ENCODE results near the gene BCAS3.
"Not testable (repeated sequence)": the region's sequence is repeated elsewhere in the genome, so short reads cannot be mapped to it uniquely, and the experiment has no call there.

Gene BCAS3

DNA sequence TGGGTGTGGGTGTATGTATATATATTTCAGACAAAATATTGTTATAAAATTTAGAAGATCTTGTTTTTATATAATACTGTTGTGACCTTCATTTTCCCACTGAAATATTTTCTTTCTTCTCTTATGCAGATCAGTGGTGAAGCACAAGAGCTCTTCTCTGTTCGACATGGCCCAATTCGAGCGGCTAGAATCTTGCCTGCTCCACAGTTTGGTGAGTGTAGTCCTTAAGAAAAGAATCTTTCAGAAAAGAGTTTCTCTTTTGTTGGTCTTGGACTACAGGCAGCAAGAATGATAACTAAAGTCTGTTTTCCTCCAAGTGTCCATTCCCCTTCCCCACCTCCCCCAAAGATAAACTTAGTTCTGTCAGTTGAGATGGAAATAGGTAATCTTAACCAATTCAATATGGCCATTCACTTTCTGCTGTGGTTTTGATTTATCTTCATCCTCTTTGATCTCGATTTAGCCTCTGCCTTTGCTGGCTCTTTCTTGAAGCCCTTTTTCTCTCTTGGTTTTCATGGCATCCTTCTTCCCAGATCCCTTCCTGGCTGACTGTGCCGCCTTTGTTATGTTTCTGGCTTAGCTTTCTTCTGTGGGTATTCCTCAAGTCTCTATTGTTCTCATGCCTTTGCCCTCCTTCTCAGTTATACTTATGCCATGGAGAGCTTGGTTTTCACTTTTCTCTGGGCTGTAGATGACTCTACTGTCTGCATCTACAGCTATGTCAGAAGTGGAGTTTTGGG is 69.6 kb downstream of the BCAS3 start:
- DNase-seq (ENCODE audit: low read depth in 2 of 2) = no peak

DNA sequence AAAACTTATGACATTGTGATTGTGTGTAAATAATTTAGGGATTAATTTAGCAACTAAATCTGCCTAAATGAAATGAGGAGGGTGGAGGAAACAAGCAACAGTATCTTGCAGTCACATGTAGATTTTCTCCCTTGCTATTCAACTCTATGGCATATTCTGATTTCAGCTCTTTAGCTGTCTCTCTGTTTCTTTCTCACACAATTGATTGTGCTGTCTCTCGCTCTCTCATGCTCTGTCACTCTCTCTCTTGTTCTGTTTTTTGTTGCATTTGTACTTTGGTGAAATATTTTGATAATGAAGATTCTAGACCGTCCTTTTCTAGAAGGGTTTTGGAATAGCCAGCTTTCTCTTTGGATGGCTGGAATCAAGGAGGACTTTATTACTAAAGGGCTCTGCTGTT is 70.6 kb downstream of the BCAS3 start:
- no peak for DNase-seq (ENCODE audit: low read depth in 2 of 2)

DNA sequence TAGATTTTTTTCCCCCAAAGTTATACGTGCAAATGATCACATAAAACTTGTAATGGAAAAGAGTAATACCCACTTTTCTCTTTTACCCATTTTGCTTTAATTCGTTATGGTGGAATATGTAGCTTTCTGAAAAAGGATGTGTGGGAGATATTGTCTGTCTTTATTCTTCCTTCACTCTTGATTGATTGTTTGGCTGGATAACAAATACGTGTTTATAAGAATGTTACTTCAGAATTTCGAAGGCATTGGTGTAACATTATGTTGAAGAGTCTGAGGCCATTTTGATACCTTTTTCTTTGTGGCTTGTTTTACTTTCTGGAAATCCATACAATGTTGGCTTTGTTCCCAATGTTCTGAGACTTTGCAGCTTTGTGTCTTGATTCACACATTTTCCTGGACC is 71.4 kb downstream of the BCAS3 start:
- no peak for DNase-seq (ENCODE audit: low read depth in 2 of 2)

DNA sequence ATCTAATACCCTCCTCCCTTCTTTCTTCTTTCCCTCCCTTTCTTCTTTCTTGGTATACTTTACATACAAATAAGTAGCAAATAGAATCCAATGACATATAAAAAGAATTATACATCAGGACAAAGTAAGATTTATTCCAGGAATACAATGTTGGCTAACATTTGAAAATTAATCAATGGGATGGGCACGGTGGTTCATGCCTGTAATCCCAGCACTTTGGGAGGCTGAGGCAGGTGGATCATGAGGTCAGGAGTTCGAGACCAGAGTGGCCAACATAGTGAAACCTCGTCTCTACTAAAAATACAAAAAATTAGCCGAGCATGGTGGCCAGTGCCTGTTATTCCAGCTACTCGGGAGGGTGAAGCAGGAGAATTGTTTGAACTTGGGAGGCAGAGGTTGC is 72.1 kb downstream of the BCAS3 start:
- no peak for DNase-seq (ENCODE audit: low read depth in 2 of 2)

DNA sequence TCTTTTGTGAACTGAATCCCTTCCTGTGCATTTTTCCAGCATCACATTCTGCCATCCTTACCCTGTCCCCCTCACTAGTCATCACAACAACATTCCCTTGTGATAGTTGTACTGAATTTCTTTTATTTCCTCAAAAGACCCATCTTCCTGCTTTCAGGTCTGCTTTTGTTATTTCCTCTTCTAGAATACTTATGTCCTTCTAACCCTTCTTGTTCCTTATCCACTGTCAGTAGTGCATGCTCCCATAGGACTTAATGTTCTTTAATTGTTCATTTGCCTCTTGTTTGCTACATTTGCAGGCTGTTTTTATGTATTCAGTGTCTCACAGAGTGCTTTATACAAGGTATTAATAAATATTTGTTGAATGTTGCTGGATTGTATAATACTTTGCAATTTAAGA is 73.0 kb downstream of the BCAS3 start:
- no peak for DNase-seq (ENCODE audit: low read depth in 2 of 2)

DNA sequence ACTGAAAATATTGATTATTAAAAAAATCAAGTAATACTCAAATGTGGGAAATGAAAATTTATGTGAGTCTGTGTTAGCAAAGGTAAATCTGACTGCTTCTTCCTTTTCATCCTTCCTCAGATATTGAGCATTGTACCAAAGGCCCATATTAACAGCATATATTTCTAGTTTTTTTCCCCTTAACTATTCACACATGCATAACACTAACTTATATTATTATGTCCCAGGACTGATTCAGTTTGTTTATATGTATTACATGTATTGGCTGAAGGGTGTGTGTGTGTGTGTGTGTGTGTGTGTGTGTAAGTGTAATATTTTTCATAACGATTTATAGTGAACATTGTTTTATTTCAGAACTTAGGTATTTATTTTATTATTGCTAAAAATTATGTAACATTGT is 74.2 kb downstream of the BCAS3 start:
- no peak for DNase-seq (ENCODE audit: low read depth in 2 of 2)

DNA sequence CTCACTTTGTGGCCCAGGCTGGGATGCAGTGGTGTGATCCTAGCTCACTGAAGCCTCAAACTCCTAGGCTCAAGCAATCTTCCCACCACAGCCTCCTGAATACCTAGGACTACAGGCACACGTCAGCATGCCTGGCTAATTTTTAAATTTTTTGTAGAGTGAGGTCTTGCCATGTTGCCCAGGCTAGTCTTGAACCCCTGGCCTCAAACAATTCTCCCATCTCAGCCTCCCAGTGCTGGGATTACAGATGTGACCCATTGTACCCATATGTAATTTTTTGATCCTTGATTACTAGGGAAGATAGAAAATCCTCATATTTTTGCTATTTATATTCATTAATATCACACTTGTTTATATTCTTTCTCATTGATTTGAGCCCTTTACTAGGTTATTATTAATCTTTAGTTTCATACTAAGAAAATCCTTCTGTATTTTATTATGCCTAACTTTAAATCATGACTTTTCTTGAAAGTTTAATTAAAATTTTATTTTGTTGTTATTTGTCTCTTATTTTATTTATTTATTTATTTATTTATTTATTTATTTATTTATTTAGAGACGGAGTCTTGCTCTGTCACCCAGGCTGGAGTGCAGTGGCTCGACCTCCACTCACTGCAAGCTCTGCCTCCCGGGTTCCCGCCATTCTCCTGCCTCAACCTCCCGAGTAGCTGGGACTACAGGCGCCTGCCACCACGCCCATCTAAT is 75.4 kb downstream of the BCAS3 start:
- DNase-seq (ENCODE audit: low read depth in 2 of 2) = no peak

DNA sequence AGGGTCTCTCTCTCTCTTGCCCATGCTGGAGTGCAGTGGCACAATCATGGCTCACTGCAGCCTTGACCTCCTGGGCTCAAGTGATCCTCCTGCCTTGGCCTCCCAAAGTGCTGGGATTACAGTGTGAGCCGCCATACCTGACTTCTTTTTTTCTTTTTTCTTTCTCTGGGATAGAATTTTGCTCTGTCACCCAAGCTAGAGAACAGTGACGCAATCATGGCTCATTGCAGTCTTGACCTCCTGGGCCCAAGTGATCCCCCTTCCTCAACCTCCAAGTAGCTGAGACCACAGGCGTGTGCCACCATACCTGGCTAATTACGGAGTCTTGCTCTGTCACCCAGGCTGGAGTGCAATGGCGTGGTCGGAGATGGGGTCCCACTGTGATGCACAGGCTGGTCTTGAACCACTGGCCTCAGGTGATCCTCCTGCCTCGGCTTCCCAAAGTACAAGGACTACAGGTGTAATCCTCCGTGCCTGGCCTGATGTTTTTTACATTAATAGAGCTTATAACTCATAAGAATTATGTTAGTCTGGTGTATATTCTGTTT is 76.5 kb downstream of the BCAS3 start:
- no peak for DNase-seq (ENCODE audit: low read depth in 2 of 2)

DNA sequence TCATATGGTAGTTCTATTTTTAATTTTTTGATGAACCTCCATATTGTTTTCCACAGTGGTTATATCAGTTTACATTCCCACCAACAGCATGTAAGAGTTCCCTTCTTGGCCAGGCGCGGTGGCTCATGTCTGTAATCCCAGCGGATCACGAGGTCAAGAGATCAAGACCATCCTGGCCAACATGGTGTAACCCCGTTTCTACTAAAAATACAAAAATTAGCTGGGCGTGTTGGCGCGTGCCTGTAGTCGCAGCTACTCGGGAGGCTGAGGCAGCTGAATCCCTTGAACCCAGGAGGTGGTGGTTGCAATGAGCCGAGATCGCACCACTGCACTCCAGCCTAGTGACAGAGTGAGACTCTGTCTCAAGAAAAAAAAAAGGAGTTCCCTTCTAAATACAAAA is 79.1 kb downstream of the BCAS3 start:
- not testable (repeated sequence) for DNase-seq (ENCODE audit: low read depth in 2 of 2)

DNA sequence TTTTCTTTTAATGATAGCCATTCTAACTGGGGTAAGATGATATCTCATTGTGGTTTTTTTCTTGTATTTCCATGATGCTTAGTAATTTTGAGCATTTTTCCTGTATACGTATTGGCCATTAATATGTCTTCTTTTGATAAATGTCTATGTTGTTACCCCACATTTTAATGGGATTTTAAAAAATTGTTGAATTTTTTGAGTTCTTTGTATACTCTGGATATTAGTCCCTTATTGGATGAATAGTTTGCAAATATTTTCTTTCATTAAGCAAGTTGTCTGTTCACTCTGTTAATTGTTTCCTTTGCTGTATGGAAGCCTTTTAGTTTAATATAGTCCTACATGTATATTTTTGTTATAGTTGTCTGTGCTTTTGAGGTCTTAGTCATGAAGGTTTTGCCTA is 79.8 kb downstream of the BCAS3 start:
- DNase-seq (ENCODE audit: low read depth in 2 of 2) = no peak

DNA sequence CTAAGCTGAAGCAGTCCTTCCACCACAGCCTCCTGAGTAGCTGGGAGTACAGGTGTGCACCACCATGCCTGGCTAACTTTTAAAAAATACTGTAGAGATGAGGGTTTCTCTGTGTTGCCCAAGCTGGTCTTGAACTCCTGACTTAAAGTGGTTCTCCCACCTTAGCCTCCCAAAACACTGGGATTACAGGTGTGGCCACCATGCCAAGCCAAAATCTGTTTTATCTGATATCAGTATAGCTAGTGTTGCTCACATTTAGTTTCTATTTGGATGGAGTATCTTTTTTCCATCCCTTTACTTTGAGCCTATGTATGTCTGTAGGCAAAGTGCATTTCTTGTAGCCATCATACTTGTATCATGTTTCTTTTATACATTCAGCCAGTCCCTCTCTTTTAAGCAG is 82.1 kb downstream of the BCAS3 start:
- no peak for DNase-seq (ENCODE audit: low read depth in 2 of 2)

DNA sequence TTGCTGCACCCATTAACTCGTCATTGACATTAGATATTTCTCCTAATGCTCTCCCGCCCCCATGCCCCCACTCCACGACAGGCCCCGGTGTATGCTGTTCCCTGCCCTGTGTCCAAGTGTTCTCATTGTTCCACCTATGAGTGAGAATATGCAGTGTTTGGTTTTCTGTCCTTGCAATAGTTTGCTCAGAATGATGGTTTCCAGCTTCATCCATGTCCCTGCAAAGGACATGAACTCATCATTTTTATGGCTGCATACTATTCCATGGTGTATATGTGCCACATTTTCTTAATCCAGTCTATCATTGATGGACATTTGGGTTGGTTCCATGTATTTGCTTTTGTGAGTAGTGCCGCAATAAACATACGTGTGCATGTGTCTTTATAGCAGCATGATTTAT is 83.7 kb downstream of the BCAS3 start:
- DNase-seq (ENCODE audit: low read depth in 2 of 2) = not testable (repeated sequence)

DNA sequence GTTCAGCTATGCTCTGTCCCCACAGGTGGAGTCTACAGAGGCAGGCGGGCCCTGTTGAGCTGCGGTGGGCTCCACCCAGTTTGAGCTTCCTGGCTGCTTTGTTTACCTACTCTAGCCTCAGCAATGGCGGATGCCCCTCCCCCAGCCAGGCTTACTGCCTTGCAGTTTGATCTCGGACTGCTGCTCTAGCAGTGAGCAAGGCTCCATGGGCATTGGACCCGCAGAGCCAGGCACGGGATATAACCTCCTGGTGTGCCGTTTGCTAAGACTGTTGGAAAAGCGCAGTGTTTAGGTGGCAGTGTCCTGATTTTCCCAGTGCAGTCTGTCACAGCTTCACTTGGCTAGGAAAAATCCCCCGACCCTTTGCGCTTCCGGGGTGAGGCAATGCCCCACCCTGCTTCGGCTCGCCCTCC is 89.1 kb downstream of the BCAS3 start:
- no peak for DNase-seq (ENCODE audit: low read depth in 2 of 2)

DNA sequence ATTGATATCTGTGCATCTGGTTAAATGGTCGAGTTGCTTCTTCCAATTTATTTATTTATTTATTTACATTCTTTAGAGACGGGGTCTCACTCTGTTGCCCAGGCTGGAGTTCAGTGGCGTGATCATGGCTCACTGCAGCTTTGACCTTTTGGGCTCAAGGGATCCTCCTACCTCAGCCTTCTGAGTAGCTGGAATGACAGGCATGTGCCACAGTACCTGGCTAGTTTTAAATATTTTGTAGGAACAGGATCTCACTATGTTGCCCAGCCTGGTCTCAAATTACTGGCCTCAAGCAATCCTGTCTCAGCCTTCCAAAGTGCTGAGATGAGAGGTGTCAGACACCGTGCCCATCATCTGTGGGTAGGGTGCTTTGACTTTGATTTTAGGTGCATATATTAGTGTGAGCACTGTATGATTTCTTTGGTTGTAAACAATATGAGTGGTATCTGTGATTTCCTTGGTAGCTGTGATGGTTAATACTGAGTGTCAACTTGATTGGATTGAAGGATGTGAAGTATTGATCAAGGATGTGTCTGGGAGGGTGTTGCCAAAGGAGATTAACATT is 90.2 kb downstream of the BCAS3 start:
- no peak for DNase-seq (ENCODE audit: low read depth in 2 of 2)

DNA sequence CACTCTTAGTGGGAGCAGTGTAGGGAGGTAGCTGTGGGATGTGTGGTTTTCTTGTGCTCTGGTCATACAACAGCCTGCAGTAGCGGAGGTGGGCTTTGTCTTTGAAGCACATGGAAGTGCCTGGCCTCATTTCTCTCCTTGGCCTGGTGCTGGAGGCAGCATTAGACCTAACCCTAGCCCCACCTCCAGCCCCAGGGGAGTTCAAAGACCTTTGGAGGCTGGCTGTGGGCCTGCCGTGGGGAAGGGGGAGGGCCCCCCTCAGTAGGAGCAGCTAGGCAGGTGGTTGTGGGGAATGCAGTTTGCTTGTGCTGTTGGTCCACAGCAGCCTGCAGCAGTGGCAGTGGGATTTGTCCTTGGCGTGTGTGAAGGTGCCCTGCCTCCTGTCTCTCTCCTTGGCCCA is 91.7 kb downstream of the BCAS3 start:
- no peak for DNase-seq (ENCODE audit: low read depth in 2 of 2)

DNA sequence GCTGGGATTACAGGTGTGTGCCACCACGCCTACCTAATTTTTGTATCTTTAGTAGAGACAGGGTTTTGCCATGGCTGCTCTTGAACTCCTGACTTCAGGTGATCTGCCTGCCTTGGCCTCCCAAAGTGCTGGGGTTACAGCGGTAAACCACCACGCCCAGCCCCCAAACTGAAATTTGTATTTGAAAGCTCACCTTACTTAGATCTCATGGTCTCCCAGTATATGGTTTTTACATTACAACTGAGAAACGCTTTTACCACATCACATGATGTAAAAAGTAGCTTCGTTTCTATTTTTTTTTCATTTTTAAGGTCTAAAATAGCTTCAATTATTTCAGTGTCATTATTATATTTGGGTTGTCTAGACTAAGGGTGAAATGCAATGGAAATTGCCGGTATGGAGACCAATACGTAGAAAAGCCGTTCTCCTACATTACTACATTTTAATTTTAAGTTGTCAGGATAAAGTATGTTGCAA is 93.3 kb downstream of the BCAS3 start:
- DNase-seq (ENCODE audit: low read depth in 2 of 2) = no peak

DNA sequence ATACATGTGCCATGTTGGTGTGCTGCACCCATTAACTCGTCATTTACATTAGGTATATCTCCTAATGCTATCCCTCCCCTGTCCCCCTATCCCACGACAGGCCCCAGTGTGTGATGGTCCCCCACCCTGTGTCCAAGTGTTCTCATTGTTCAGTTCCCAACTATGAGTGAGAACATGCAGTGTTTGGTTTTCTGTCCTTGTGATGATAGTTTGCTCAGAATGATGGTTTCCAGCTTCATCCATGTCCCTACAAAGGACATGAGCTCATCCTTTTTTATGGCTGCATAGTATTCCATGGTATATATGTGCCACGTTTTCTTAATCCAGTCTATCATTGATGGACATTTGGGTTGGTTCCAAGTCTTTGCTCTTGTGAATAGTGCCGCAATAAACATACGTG is 94.0 kb downstream of the BCAS3 start:
- not testable (repeated sequence) for DNase-seq (ENCODE audit: low read depth in 2 of 2)

DNA sequence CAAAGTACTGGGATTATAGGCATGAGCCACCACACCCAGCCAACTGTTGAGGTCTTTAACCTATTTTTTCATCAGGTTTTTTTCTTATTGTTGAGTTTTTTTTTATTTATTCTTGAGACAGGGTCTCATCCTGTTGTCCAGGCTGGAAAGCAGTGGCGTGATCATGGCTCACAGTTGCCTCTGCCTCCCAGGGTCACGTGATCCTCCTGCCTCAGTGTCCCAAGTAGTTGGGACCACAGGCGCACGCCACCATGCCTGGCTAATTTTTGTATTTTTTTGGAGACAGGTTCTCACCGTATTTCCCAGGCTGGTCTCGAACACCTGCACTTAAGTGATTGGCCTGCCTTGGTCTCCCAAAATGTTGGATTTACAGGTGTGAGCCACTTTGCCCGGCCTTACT is 95.9 kb downstream of the BCAS3 start:
- no peak for DNase-seq (ENCODE audit: low read depth in 2 of 2)

DNA sequence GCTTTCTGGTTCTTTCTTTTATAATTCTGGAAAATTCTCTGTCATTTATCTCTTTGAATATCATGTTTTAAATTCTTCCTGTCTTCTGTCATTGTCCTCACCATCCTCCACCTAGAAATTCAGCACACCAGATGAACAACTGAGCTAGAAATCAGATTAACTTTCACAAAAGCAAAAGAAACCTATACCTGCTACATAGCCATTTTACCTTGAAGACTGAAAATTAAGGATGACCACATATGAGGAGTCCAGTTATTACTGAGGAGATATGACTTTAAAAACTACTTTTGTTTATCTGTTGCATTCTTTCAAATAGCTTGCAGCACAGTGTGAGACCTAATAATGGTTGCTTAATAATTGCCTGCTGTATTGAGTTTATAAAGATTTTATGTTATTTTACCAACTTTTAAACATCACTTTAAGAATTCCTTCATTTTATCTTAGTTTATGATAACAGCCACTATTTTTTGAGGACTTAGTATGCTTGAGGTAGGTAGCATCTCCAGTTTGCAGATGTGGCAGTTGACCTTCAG is 104.3 kb downstream of the BCAS3 start:
- no peak for DNase-seq (ENCODE audit: low read depth in 2 of 2)

DNA sequence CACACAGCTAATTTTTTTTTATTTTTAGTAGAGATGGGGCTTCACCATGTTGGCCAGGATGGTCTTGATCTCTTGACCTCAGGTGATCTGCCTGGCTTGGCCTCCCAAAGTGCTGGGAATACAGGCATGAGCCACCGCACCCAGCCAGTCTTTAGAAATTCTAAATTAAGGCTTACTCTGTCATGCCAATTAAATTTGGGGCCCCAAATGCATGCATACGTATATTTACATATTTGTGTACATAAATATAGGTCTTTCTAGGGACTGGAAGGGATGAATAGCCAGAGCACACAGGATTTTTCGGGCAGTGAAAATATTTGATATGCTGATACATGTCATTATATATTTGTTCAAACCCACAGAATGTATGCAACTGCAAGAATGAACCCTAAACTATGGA is 105.1 kb downstream of the BCAS3 start:
- no peak for DNase-seq (ENCODE audit: low read depth in 2 of 2)

DNA sequence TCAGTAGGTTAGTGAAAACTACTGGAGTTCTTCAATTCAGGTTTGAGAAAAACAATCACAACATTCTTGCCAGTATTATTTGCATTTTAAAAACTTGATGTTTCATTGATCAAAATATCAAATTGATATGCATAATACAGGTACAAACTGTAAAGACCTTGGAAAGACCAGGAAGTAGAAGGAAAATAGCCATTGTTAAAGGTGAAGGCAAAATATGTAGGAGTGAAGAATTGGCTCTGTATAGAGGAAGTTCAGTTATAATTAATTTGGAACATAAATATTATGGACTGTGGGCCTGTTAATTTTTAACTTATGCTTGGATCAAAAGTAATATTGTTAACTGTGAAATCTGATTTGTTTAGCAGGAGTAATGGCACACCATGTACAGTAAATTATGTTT is 112.6 kb downstream of the BCAS3 start:
- no peak for DNase-seq (ENCODE audit: low read depth in 2 of 2)

DNA sequence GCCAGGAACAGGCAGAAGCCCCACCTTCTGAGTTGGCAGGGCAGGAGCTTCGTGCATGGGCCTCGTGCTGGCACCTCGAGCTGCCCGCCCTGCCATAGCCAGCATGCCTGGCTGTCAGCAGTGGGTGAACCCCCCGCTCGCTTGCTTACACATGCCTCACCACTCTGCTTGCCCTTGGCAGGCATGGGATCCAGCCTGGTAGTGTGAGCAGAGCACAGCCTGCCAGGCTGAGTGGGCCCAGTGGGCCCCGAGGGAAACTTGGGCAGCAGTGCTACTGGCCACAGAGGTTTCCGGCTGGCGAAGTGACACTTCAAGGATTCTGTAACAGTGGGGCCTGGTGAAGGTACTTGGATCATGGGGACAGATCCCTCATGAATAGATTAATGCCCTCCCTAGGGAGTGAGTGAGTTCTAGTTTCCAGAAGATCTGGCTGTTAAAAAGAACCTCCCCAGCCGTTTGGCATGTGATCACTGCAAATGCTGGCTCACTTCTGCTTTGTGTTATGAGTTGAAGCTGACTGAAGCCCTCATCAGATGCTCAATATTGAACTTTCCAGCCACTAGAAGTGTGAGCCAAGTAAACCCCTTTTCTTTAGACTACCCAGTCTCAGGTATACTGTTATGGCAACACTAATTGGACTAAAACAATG is 114.7 kb downstream of the BCAS3 start:
- DNase-seq (ENCODE audit: low read depth in 2 of 2) = no peak
